Measurements from ENCODE around the gene EIF3D. TPM values are rescaled to one million over a fixed set of nuclear protein-coding genes. Genes with fewer than 3 reads are reported as not detected.

EIF3D gene
- total and polyA plus RNA-seq, 2 of the 13 experiments (the other 11 are each of a cell fraction or from before 2014, with no cell fraction given): 118 to 274 TPM

GRCh38 chr22:36520423-36520822 lies 8.5 kb downstream of the EIF3D start:
- no peak overlapping the region for H3K27ac ChIP-seq (ENCODE audit: extremely low read length, insufficient read depth, low read length)
- ChIA-PET POLR2A (no interaction called here), CTCF (ENCODE audit: low intra/inter-chr PET ratio, low total read pairs) (no interaction called here)
- in situ Hi-C loops (cut with HindIII; ENCODE audit: extremely low pct_ligation_motif_present, low pct_unique_long_range_greater_than_20kb): no loop called here
- no peak overlapping the region for H3K4me2 ChIP-seq (ENCODE audit: low read depth, low read length)
- no peak overlapping the region for H2AFZ ChIP-seq (ENCODE audit: low read length)
- H3K79me2 ChIP-seq (ENCODE audit: insufficient read depth, low read length): no peaks in the 10 kb centered on the region
- TF ChIP-seq ZNF207 (IDR thresholded peaks at IDR 0.05; ENCODE audit: borderline replicate concordance) (no peak), ZNF180 (CRISPR knock-in tag; IDR thresholded peaks at IDR 0.05; ENCODE audit: borderline replicate concordance, low read depth) (no peak), RBM22 (optimal IDR thresholded peaks at IDR 0.05; ENCODE audit: low read length) (no peak), POLR2AphosphoS5 (IDR thresholded peaks at IDR 0.05; ENCODE audit: low read depth, low read length) (no peak), HDAC2 (CRISPR knock-in tag; IDR thresholded peaks at IDR 0.05) (no peak), ZNF572 (CRISPR knock-in tag; IDR thresholded peaks at IDR 0.05) (no peak), ZNF737 (CRISPR knock-in tag; IDR thresholded peaks at IDR 0.05; ENCODE audit: borderline replicate concordance) (no peak), ZNF616 (CRISPR knock-in tag; IDR thresholded peaks at IDR 0.05; ENCODE audit: low read depth) (no peak), MZF1 (CRISPR knock-in tag; IDR thresholded peaks at IDR 0.05; ENCODE audit: borderline replicate concordance) (no peak), GABPB1 (CRISPR knock-in tag; IDR thresholded peaks at IDR 0.05) (no peak), AKNA (CRISPR knock-in tag; IDR thresholded peaks at IDR 0.05; ENCODE audit: borderline replicate concordance) (no peak), ZNF446 (CRISPR knock-in tag; IDR thresholded peaks at IDR 0.05) (no peak), ZNF562 (CRISPR knock-in tag; IDR thresholded peaks at IDR 0.05; ENCODE audit: borderline replicate concordance) (no peak), JUNB (CRISPR knock-in tag; IDR thresholded peaks at IDR 0.05; ENCODE audit: borderline replicate concordance) (no peak)
- TF ChIP-seq, protein P1, sequence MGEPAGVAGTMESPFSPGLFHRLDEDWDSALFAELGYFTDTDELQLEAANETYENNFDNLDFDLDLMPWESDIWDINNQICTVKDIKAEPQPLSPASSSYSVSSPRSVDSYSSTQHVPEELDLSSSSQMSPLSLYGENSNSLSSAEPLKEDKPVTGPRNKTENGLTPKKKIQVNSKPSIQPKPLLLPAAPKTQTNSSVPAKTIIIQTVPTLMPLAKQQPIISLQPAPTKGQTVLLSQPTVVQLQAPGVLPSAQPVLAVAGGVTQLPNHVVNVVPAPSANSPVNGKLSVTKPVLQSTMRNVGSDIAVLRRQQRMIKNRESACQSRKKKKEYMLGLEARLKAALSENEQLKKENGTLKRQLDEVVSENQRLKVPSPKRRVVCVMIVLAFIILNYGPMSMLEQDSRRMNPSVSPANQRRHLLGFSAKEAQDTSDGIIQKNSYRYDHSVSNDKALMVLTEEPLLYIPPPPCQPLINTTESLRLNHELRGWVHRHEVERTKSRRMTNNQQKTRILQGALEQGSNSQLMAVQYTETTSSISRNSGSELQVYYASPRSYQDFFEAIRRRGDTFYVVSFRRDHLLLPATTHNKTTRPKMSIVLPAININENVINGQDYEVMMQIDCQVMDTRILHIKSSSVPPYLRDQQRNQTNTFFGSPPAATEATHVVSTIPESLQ (CRISPR knock-in tag; conservative IDR thresholded peaks at IDR 0.05): no peak
- TF ChIP-seq, protein P2, sequence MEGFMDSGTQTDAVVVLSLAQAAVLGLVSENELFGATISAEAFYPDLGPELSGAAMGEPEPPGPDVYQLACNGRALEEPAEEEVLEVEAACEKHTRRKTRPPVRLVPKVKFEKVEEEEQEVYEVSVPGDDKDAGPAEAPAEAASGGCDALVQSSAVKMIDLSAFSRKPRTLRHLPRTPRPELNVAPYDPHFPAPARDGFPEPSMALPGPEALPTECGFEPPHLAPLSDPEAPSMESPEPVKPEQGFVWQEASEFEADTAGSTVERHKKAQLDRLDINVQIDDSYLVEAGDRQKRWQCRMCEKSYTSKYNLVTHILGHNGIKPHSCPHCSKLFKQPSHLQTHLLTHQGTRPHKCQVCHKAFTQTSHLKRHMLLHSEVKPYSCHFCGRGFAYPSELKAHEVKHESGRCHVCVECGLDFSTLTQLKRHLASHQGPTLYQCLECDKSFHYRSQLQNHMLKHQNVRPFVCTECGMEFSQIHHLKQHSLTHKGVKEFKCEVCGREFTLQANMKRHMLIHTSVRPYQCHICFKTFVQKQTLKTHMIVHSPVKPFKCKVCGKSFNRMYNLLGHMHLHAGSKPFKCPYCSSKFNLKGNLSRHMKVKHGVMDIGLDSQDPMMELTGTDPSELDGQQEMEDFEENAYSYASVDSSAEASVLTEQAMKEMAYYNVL (CRISPR knock-in tag; IDR thresholded peaks at IDR 0.05; ENCODE audit: borderline replicate concordance): no peak
- TF ChIP-seq, protein P3, sequence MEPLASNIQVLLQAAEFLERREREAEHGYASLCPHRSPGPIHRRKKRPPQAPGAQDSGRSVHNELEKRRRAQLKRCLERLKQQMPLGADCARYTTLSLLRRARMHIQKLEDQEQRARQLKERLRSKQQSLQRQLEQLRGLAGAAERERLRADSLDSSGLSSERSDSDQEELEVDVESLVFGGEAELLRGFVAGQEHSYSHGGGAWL (CRISPR knock-in tag; IDR thresholded peaks at IDR 0.05): no peak
- H3K9ac ChIP-seq (ENCODE audit: insufficient read depth, low read depth, low read length): no peak overlapping the region
- 100% methylated on average over 3 of the region's 3 CpGs for WGBS (ENCODE audit: low lambda C conversion rate)
- H4K20me1 ChIP-seq (ENCODE audit: insufficient read depth, low read length): 0 out of 2 replicates have a peak, but pooled peaks cover 2% of the 10 kb centered on the region
- H3K4me3 ChIP-seq (replicated peaks in 1 of 3; ENCODE audit: insufficient read depth in 1 of 3, low read depth in 2 of 3, low read length in 3 of 3): no peak overlapping the region
- no peaks in the 10 kb centered on the region for H3K9me3 ChIP-seq (ENCODE audit: low read length)
- H3K27me3 ChIP-seq (ENCODE audit: control insufficient read depth in 1 of 2, insufficient read depth in 2 of 2, low read length in 2 of 2): no peaks in the 10 kb centered on the region
- BruUV-seq (replicated peaks): no TSS peak
- intact Hi-C loops (cut with micrococcal nuclease; ENCODE audit: unreplicated experiment): no loop called here
- H3K4me1 ChIP-seq (ENCODE audit: insufficient read depth, low read length): no peaks in the 10 kb centered on the region
- FAIRE-seq (no peak), DNase-seq (ENCODE audit: low spot score) (no peak), ATAC-seq (no peak)
- H3K36me3 ChIP-seq (replicated peaks in 1 of 2; ENCODE audit: control insufficient read depth in 1 of 2, insufficient read depth in 2 of 2, low read length in 2 of 2): peaks cover 38 to 100% of the 10 kb centered on the region in 2 experiments
